AG04449 (cell line): ENCODE measurements around the gene BCL2L15.

Source experiments
- CTCF ChIA-PET: fragments of 350-600 bp; formaldehyde crosslinking; extraction: SDS; loops from one replicate; lab custom pipeline; 2021; ENCODE audit warnings: antibody characterized with exemption; lab: Yijun Ruan, JAX
- POLR2A ChIA-PET: fragments of 400-600, 350-600 bp; formaldehyde crosslinking; extraction: SDS; loops from one replicate; lab custom pipeline; 2020; ENCODE audit warnings: antibody characterized with exemption, inconsistent platforms; lab: Yijun Ruan, JAX
- DNase-seq: peaks from one replicate; pipeline ENCODE4 v3.0.0-alpha.2; 2010; ENCODE audit warnings: low read depth, low spot score
- H3K4me3 ChIP-seq: 2 replicates; pipeline ENCODE4 v1.5.1; 2011; ENCODE audit warnings: low read depth, mild to moderate bottlenecking, control low read depth, low read length
- TF ChIP-seq, protein P1 (sequence below): IDR thresholded peaks from one replicate; pipeline ENCODE4 v1.5.1; 2011; ENCODE audit warnings: mild to moderate bottlenecking, moderate library complexity, low read length, control low read depth, inconsistent platforms; ENCODE audit not compliant: insufficient read depth; ENCODE audit errors: missing control alignments

The BCL2L15 gene

DNA sequence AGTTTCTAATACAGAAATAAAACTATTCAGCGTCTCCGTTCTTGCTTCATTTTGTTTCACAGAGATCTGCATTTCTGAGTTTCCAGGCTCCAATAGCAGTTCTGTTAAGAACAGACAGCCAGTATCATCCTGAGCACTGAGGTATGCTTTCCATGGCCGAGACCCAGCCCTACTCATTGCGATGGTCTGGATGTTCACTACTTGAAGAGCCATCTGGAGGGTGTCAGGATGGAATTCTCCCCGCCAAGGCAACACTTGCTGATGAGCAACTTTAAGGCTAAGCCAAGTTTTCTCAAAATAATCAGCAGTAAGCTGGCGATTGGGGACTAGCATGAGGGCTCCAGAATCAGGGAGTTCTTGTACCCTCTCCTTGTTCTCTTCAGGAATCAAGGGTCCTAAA lies 7.7 kb upstream of the BCL2L15 start:
- no peak for DNase-seq
- TF ChIP-seq, protein P1, sequence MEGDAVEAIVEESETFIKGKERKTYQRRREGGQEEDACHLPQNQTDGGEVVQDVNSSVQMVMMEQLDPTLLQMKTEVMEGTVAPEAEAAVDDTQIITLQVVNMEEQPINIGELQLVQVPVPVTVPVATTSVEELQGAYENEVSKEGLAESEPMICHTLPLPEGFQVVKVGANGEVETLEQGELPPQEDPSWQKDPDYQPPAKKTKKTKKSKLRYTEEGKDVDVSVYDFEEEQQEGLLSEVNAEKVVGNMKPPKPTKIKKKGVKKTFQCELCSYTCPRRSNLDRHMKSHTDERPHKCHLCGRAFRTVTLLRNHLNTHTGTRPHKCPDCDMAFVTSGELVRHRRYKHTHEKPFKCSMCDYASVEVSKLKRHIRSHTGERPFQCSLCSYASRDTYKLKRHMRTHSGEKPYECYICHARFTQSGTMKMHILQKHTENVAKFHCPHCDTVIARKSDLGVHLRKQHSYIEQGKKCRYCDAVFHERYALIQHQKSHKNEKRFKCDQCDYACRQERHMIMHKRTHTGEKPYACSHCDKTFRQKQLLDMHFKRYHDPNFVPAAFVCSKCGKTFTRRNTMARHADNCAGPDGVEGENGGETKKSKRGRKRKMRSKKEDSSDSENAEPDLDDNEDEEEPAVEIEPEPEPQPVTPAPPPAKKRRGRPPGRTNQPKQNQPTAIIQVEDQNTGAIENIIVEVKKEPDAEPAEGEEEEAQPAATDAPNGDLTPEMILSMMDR = no peak
- POLR2A ChIA-PET = no interaction called here
- CTCF ChIA-PET = interaction anchor here (1.2 to 3.6 kb wide), 2 partner anchors 9 to 59 kb away, joined by 5 to 19 read pairs; no protein-coding TSS in a partner anchor
- H3K4me3 ChIP-seq = no peak overlapping the region

DNA sequence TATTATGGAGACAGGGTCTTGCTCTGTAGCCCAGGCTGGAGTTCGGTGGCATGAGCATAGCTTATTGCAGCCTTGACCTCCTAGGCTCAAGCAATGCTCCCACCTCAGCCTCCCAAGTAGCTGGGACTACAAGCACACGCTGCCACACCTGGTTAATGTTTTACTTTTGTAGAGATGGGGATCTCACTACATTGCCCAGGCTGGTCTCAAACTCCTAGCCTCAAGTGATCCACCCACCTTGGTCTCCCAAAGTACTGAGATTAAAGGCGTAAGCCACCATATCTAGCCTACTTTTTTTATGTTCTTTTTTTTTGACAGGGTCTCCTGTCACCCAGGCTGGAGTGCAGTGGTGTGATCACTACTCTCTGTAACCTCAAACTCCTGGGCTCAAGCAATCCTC lies 5.9 kb upstream of the BCL2L15 start:
- CTCF ChIA-PET = interaction anchor here (0.9 to 1.7 kb wide), 2 partner anchors 11 to 12 kb away, joined by 3 to 7 read pairs; partner anchors contain the start of gene AP4B1
- no peak overlapping the region for H3K4me3 ChIP-seq
- POLR2A ChIA-PET = no interaction called here
- DNase-seq = no peak
- TF ChIP-seq, protein P1 = no peak

DNA sequence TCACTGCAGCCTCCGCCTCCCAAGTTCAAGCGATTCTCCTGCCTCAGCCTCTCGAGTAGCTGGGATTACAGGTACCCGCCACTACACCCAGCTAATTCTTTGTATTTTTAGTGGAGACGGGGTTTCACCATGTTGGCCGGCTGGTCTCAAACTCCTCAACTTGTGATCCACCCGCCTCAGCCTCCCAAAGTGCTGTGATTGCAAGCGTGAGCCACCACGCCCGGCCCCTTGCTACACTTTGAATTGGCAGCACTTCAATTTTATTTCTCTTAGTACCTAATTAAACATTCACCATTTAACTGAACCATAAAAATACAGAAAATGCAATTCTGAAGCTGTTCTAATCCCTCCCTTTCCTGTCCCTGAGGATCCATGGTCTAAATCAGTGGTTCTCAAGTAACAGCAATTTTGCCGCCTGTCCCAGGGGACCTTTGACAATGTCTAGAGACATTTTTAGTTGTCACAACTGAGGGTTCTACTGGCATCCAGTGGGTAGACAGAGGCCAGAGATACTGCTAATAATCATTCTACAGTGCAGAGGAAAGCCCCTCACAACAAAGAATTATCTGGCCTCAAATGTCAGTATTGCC lies 4.3 kb upstream of the BCL2L15 start:
- ChIA-PET POLR2A (no interaction called here), CTCF (interaction anchor here (1.3 kb wide), 1 partner anchor 57 kb away, joined by 5 read pairs; no protein-coding TSS in a partner anchor)
- no peak for DNase-seq
- H3K4me3 ChIP-seq = no peak overlapping the region
- TF ChIP-seq, protein P1 = no peak

DNA sequence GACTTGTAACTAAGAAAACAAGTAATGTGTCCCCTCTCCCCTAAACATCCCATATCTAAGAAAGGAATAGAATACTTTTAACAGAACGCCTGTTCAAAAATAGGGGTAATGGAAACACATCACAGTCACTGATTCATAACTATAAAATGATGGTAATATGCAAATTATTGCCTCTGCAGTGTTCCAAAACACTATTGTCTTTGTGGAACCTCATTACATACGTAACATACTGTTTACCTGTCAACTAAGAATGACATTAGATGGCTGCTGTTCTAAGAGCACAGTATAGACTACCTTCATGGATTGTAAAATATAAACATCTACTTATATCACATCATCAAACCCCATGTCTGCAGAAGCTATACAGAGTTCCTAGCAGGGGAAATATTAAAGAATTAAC lies 3.4 kb upstream of the BCL2L15 start:
- ChIA-PET CTCF (interaction anchor here (2.2 kb wide), 1 partner anchor 13 kb away, joined by 6 read pairs; the partner anchor contains the start of gene AP4B1), POLR2A (no interaction called here)
- H3K4me3 ChIP-seq = no peak overlapping the region
- TF ChIP-seq, protein P1 = no peak
- no peak for DNase-seq

DNA sequence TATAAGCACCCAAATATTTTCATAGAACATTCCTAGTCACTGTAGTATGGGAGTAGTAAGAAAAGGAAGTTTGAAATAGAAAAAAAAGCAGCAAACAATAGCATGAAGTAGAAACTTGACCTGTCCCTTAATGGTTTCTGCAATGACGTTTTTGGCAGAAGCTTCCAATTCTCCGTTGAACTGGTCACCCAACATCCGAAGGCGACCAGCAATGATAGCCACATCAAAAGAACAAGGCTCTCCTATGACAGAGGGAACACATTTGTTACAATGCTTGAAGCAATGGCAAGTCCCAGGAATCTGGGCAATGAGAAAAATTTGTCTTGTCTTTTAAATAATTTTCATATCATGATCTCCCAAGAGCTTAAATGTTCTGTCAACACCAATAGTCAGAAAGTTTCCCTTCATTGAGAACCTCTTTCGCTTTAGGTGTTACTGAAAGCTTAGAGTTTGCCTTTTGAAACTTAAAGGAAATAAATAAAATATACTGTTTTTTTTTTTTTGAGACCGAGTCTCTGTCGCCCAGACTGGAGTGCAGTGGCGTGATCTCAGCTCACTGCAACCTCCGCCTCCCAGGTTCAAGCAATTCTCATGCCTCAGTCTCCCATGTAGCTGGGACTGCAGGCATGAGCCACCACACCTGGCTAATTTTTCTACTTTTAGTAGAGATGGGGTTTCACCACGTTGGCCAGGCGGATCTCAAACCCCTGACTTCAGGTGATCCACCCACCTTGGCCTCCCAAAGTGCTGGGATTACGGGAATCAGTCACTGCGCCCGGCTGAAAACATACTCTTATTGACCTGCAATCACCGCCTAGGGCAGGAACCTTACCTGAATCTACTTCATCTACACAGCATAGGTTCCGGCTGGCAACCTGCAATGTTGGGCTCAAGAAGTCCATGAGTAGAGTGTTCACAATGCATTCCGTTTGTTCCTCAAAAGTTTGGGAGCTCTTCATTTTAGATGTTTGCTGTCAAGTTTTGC lies 672 bp downstream of the BCL2L15 start:
- no peak for DNase-seq
- H3K4me3 ChIP-seq = no peak overlapping the region
- TF ChIP-seq, protein P1 = no peak
- CTCF ChIA-PET = no interaction called here
- POLR2A ChIA-PET = no interaction called here

DNA sequence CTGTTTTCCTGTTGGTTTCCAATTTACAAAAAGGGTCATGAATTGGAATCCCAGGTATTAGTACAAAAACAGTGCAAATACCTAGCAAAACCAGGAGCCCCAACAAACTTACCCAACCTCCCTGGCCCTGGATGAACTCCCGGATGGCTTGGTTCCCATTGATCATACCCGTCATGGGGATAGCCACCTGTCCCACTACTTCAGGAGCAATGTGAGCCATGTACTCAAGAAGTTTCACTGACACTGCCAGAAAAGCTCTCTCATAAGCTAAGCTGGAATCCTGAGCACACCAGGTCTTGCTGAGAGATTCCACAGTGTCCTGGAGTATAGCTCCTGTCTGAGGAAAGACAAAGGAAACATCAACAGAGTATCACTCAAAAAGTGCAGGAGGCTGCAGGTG lies 5.7 kb downstream of the BCL2L15 start:
- ChIA-PET POLR2A (no interaction called here), CTCF (interaction anchor here (0.9 to 2.0 kb wide), 5 partner anchors 11 to 64 kb away, joined by 3 to 9 read pairs (median 3); no protein-coding TSS in a partner anchor)
- TF ChIP-seq, protein P1 = no peak
- H3K4me3 ChIP-seq = no peak overlapping the region
- DNase-seq = no peak
